ENCODE measurements around the gene CFAP77. TPM values are rescaled to one million over a fixed set of nuclear protein-coding genes. Genes with fewer than 3 reads are reported as not detected.

CFAP77 gene
- total RNA-seq, 2 experiments from 2014 or later: not detected

DNA sequence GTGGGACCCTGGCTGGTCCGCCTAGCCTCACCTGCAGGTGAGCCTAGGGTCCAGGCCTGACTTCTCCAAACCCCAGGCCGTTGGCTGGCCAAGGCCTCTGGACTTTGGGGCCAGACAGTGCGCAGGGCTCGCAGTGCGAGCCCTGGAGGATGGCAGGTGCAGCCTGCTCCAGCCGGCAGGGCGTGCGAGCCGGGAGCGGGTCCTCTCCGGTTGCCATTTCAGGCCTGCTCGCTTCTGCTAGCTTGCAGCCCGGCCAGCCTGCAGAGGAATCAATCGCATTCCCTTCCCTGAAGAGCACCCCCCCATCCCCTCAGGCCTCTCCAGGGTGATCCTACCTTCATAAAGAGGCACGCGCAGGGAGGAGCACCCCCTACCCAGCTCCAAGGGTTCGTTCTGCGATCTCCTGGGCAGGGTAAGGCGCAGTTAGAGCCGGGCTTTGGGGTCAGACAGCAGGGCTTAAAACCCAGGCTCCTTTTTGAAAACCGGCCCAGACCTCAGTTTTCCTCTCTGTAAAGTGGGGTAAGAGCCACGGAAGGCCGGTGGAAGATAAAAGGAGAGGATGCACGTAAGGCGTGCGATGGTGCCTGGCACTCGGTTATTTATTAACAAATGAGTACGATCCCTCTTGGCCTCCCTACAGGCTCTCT is 178.6 kb downstream of the CFAP77 start:
- no peaks in the 10 kb centered on the region for H3K36me3 Mint-ChIP-seq (ENCODE audit: low read depth)
- H3K27me3 Mint-ChIP-seq: peaks cover 71% of the 10 kb centered on the region
- no peaks in the 10 kb centered on the region for H3K9me3 Mint-ChIP-seq
- H3K4me3 Mint-ChIP-seq: no peak overlapping the region
- CTCF ChIA-PET: no interaction called here
- peaks cover 4% of the 10 kb centered on the region for H3K4me1 Mint-ChIP-seq
- no peak for DNase-seq
- POLR2A ChIA-PET: no interaction called here
- H3K27ac Mint-ChIP-seq: no peak overlapping the region

DNA sequence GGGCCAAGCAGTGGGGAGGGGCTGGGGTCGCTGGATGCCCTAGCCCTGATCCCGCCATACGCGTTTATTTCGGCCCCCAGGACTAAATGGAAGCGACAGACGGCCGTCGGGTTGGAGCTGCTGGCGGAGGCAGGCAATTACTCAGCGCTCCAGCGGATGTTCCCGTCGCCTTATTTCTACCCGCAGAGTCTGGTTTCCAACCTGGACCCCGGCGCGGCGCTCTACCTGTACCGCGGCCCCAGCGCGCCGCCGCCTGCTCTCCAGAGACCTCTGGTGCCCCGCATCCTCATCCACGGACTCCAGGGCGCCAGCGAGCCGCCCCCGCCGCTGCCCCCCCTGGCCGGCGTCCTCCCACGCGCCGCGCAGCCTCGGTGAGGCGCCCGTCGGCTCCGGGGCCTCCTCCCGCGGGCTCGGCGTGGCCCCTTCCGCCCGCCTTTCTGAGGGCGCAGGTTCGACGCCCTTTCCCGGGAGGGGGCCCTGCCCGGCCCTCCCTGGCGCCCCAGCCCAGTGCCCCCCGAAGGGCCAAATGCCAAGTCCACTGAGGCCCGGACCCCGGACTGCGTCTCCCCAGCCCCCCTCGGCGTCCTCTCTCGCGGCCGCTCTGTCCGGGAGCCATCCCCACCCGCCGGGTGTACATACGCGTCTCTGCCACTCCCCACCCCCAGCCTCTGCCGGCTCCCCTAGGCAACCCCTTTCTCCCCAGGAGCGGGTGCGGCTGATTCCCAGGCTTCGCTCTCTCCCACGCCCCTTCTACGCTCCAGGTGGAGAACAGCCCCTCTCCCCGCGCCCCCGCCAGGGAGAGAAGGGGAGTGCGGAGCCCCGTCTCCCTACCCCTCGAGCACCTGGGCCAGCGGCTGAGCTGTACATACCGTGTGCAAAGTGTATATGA is 179.4 kb downstream of the CFAP77 start:
- H3K36me3 Mint-ChIP-seq (ENCODE audit: low read depth): no peaks in the 10 kb centered on the region
- POLR2A ChIA-PET: no interaction called here
- H3K4me3 Mint-ChIP-seq: no peak overlapping the region
- H3K27ac Mint-ChIP-seq: no peak overlapping the region
- peaks cover 4% of the 10 kb centered on the region for H3K4me1 Mint-ChIP-seq
- DNase-seq: no peak
- peaks cover 65% of the 10 kb centered on the region for H3K27me3 Mint-ChIP-seq
- H3K9me3 Mint-ChIP-seq: no peaks in the 10 kb centered on the region
- CTCF ChIA-PET: interaction anchor here (1.1 kb wide), 1 partner anchor 10 kb away, joined by 3 read pairs; no protein-coding TSS in a partner anchor

GRCh38 chr9:132590037-132590317 is 180.0 kb downstream of the CFAP77 start:
- no peak overlapping the region for H3K4me3 Mint-ChIP-seq
- ChIA-PET CTCF (interaction anchor here (1.1 kb wide), 1 partner anchor 10 kb away, joined by 3 read pairs; no protein-coding TSS in a partner anchor), POLR2A (no interaction called here)
- H3K27ac Mint-ChIP-seq: no peak overlapping the region
- no peak for DNase-seq
- H3K9me3 Mint-ChIP-seq: no peaks in the 10 kb centered on the region
- H3K36me3 Mint-ChIP-seq (ENCODE audit: low read depth): peaks cover 1% of the 10 kb centered on the region
- peaks cover 59% of the 10 kb centered on the region for H3K27me3 Mint-ChIP-seq
- H3K4me1 Mint-ChIP-seq: peaks cover 4% of the 10 kb centered on the region

DNA sequence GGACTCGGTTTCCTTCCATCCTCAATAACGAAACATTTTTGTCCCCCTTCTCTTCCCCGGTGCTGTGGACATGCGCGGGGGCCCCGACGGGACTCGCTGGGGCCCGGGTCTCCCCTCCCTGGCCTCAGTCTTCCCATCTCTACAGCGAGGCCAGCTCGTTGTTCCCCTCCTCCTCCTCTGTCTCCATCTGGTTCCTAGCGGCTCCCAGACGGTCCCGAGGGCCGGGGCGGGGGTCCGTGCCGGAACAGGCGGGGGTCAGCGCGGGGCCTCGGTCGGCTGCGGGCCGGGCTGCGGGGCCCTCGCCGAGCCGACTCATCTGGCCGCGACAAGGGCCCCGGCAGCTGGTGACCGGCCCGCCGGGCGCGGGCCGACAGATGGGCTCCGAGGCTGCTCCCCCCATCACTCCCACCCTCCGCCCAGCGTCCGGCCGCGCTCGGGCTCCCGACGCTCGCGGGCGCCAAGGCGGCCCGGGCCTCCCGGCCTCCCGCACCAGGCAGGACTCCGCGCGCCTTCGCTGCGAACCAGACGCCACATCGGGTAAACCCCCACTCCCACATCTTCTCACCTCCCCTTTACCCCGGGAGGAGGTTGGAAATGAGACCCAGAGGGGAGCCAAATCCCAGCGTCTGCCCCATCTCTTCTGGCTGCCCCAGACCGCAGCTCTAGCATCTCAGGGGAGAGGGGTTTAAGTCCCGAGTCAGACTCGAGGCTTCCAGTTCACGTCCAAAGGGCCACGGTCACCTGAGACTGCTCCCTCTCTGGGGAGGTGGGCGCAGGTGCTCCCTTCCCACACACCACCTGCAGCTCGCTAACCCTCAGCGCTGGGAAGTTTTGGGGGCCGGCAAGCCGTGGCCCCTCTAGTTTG is 180.5 kb downstream of the CFAP77 start:
- ChIA-PET POLR2A (no interaction called here), CTCF (interaction anchor here (1.1 kb wide), 1 partner anchor 11 kb away, joined by 3 read pairs; no protein-coding TSS in a partner anchor)
- no peak overlapping the region for H3K4me3 Mint-ChIP-seq
- H3K27ac Mint-ChIP-seq: no peak overlapping the region
- DNase-seq: no peak
- no peaks in the 10 kb centered on the region for H3K9me3 Mint-ChIP-seq
- peaks cover 1% of the 10 kb centered on the region for H3K36me3 Mint-ChIP-seq (ENCODE audit: low read depth)
- H3K27me3 Mint-ChIP-seq: peaks cover 54% of the 10 kb centered on the region
- peaks cover 4% of the 10 kb centered on the region for H3K4me1 Mint-ChIP-seq

GRCh38 chr9:132591244-132591643 is 181.2 kb downstream of the CFAP77 start:
- peaks cover 48% of the 10 kb centered on the region for H3K27me3 Mint-ChIP-seq
- CTCF ChIA-PET: interaction anchor here (1.2 kb wide), 1 partner anchor 17 kb away, joined by 3 read pairs; no protein-coding TSS in a partner anchor
- peaks cover 4% of the 10 kb centered on the region for H3K4me1 Mint-ChIP-seq
- no peak overlapping the region for H3K4me3 Mint-ChIP-seq
- H3K9me3 Mint-ChIP-seq: no peaks in the 10 kb centered on the region
- peak overlapping the region; percentile 19 for H3K27ac Mint-ChIP-seq
- H3K36me3 Mint-ChIP-seq (ENCODE audit: low read depth): peaks cover 1% of the 10 kb centered on the region
- POLR2A ChIA-PET: no interaction called here
- no peak for DNase-seq

DNA sequence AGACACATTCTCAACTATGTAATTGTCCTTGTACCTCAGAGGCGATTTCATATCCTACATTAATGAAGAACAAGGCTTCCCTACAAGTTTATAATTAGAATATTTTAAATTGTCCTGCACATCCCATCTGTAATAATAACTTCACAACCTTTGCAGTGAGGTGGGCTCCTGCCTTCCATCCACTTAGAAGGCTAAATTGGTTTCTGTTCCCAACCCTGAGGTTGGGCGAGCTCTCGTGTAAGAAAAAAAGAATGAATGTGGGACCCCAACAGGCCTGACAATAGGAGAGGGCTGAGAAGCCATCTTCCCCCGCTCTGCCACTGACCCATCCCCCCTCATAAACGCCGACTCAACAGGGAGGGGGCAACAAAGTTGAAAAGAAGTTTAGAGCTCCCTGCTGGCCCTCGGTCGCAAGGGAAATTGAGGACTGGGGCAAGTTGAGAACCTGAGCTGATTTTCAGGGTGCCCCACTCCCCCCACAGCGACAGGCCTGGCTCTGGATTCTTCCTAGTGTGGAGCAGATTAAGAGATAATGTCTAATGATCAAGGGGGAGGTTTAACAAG is 181.8 kb downstream of the CFAP77 start:
- DNase-seq: no peak
- Mint-ChIP-seq H3K27ac (no peak overlapping the region), H3K9me3 (no peaks in the 10 kb centered on the region), H3K27me3 (peaks cover 42% of the 10 kb centered on the region), H3K4me1 (peaks cover 4% of the 10 kb centered on the region), H3K36me3 (ENCODE audit: low read depth) (peaks cover 1% of the 10 kb centered on the region), H3K4me3 (no peak overlapping the region)
- CTCF ChIA-PET: interaction anchor here (1.2 kb wide), 1 partner anchor 17 kb away, joined by 3 read pairs; no protein-coding TSS in a partner anchor
- POLR2A ChIA-PET: no interaction called here

DNA sequence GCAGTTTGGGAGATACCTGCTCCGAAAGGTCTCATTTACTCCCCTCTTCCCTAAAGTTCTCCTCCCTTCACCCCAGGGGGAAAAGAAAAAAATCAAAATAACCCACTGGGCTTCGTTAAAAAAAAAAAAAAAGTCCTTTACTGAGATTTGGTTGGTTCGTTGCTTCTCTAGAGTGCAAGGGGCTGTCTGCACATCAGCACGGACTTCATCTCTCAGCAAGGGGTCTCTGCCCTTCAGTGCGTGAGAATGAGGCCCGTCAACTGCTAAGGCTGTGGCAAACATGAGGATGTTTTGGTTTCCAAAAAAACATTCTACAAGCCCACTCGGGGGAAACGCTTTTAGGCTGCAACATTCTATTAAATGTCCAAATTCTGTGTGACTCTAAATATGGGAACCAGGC is 182.4 kb downstream of the CFAP77 start:
- DNase-seq: no peak
- Mint-ChIP-seq H3K27me3 (peaks cover 39% of the 10 kb centered on the region), H3K36me3 (ENCODE audit: low read depth) (peaks cover 1% of the 10 kb centered on the region), H3K4me3 (no peak overlapping the region), H3K27ac (no peak overlapping the region), H3K9me3 (no peaks in the 10 kb centered on the region), H3K4me1 (peaks cover 4% of the 10 kb centered on the region)
- POLR2A ChIA-PET: no interaction called here
- CTCF ChIA-PET: interaction anchor here (1.2 kb wide), 1 partner anchor 18 kb away, joined by 3 read pairs; no protein-coding TSS in a partner anchor

GRCh38 chr9:132594412-132594811 is 184.4 kb downstream of the CFAP77 start:
- ChIA-PET POLR2A (no interaction called here), CTCF (no interaction called here)
- Mint-ChIP-seq H3K4me3 (no peak overlapping the region), H3K9me3 (no peaks in the 10 kb centered on the region), H3K27me3 (peaks cover 21% of the 10 kb centered on the region), H3K27ac (no peak overlapping the region), H3K4me1 (peaks cover 2% of the 10 kb centered on the region), H3K36me3 (ENCODE audit: low read depth) (peaks cover 1% of the 10 kb centered on the region)
- DNase-seq: no peak

DNA sequence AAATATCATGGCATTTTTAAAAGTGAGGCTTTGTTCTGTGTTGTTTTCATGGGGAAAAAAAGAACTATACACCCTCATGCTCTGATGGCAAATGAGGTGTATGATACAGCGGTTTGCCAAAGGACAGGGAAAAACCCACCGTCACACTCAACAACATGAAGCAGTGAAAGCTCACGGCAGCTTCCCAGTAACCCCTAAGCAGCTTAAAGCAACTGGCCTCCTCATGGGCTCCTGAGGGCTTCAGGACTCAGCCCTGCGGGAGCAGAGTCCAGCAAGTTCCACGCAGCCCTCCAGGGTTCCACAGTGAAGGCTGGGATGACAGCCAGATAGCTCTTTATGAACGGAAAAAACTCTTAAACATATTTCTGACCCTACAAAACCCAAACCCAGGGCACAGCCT is 185.3 kb downstream of the CFAP77 start:
- H3K4me1 Mint-ChIP-seq: no peaks in the 10 kb centered on the region
- DNase-seq: no peak
- peaks cover 1% of the 10 kb centered on the region for H3K36me3 Mint-ChIP-seq (ENCODE audit: low read depth)
- CTCF ChIA-PET: interaction anchor here (0.6 kb wide), 1 partner anchor 1879 kb away, joined by 3 read pairs; no protein-coding TSS in a partner anchor
- no peak overlapping the region for H3K27ac Mint-ChIP-seq
- H3K9me3 Mint-ChIP-seq: no peaks in the 10 kb centered on the region
- H3K27me3 Mint-ChIP-seq: peaks cover 15% of the 10 kb centered on the region
- POLR2A ChIA-PET: no interaction called here
- no peak overlapping the region for H3K4me3 Mint-ChIP-seq

DNA sequence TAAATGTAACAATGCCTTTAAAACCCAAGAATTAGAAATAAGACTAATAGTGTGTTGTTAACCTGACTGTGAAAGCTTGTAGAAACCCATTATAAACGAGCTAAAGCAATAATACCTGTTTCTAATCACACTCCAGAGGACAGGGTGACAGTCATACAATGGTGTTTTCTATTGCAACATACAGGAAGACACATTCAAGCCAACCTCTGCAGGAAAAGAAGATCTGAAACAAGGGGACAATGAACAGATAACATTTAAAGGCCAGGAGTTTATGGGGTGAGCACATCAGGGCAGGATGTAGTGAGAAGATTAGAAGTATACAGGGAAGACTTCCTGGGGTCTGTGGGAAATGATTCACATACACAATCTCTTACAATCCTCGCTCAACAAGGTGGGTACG is 186.2 kb downstream of the CFAP77 start:
- peaks cover 1% of the 10 kb centered on the region for H3K36me3 Mint-ChIP-seq (ENCODE audit: low read depth)
- CTCF ChIA-PET: no interaction called here

GRCh38 chr9:132597073-132597775 is 187.2 kb downstream of the CFAP77 start:
- ChIA-PET POLR2A (no interaction called here), CTCF (no interaction called here)
- no peaks in the 10 kb centered on the region for H3K27me3 Mint-ChIP-seq
- H3K36me3 Mint-ChIP-seq (ENCODE audit: low read depth): peaks cover 1% of the 10 kb centered on the region
- no peak overlapping the region for H3K27ac Mint-ChIP-seq
- peaks cover 5% of the 10 kb centered on the region for H3K4me1 Mint-ChIP-seq
- no peaks in the 10 kb centered on the region for H3K9me3 Mint-ChIP-seq
- DNase-seq: no peak
- H3K4me3 Mint-ChIP-seq: no peak overlapping the region

More for the DNA sequence above, 186.2 kb downstream of the CFAP77 start:
- H3K4me3 Mint-ChIP-seq: no peak overlapping the region
- no peaks in the 10 kb centered on the region for H3K4me1 Mint-ChIP-seq
- no peak for DNase-seq
- no peaks in the 10 kb centered on the region for H3K9me3 Mint-ChIP-seq
- POLR2A ChIA-PET: no interaction called here
- peaks cover 10% of the 10 kb centered on the region for H3K27me3 Mint-ChIP-seq
- no peak overlapping the region for H3K27ac Mint-ChIP-seq

DNA sequence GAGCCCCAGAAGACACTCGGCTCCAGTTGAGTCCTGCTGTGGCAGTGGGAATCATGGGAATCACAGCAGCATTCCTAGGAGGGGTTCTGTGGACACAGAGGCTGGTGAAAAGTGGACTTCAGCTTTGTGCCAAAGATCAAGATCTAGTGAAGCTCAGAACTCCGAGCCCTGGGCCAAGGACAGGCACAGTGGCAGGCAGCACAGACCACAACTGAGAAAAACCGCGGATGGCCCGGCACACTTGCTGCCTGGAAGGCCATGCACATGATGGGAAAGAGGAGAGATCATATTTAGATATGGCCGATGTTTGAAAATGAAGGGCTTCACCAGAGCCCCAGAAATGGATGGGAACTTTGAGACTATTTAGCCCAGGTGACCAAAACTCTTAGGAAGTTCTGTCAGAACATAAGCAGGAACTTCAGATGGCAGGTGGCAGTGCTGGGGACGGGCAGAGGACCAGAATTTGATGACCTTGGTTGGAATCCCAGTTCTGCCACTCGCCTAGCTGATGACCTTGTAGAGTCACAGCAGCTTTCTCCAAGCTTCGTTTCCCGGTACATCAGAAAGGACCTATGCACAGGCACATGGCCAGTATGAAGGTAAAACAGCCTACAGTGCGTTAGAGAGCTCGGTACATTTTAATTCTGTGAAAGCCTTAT is 190.4 kb downstream of the CFAP77 start:
- ChIA-PET POLR2A (no interaction called here), CTCF (no interaction called here)
- Mint-ChIP-seq H3K27me3 (no peaks in the 10 kb centered on the region), H3K9me3 (no peaks in the 10 kb centered on the region), H3K36me3 (ENCODE audit: low read depth) (no peaks in the 10 kb centered on the region), H3K4me3 (no peak overlapping the region), H3K4me1 (peaks cover 11% of the 10 kb centered on the region), H3K27ac (no peak overlapping the region)
- DNase-seq: no peak
